Sigmoid colon (tissue), 4 donors: ENCODE data around the gene UBXN11.

Experiments
- CTCF ChIP-seq, 4 experiments: fragments of 450-650 bp in 3 of 4; fragments of 200-600 bp in 1 of 4; IDR thresholded peaks; one replicate each; pipeline ENCODE4 v1.5.1; 2016 to 2019; ENCODE audit warnings: antibody characterized with exemption in 4 of 4, mild to moderate bottlenecking in 3 of 4, moderate library complexity in 2 of 4
- EP300 ChIP-seq, 4 donors: sonication (generic); formaldehyde crosslinking; IDR thresholded peaks; one replicate each; pipeline ENCODE4 v1.6.1; 2017; ENCODE audit warnings: antibody characterized with exemption in 4 of 4
- POLR2A ChIP-seq, 2 donors: fragments of 450-650 bp; IDR thresholded peaks; one replicate each; pipeline ENCODE4 v1.6.1; 2016; ENCODE audit warnings: antibody characterized with exemption in 2 of 2, mild to moderate bottlenecking in 2 of 2, moderate library complexity in 2 of 2
- POLR2AphosphoS5 ChIP-seq, 4 donors: sonication (generic); formaldehyde crosslinking; IDR thresholded peaks; one replicate each; pipeline ENCODE4 v1.6.1; 2017; ENCODE audit warnings: antibody characterized with exemption in 4 of 4

GRCh38 chr1:26315874-26316850 is 9.7 kb upstream of the UBXN11 start:
- TF ChIP-seq CTCF (IDR thresholded peaks at IDR 0.05) (no peak), POLR2A (IDR thresholded peaks at IDR 0.05) (no peak), EP300 (IDR thresholded peaks at IDR 0.05) (no peak), POLR2AphosphoS5 (IDR thresholded peaks at IDR 0.05) (no peak)
